HCT116 (cell line): Measurements from ENCODE around the gene SCARB1. TPM values are rescaled to one million over a fixed set of nuclear protein-coding genes. Genes with fewer than 3 reads are reported as not detected.

ENCODE experiments used
- ATAC-seq: fragments of 200-7000 bp; cut with Tn5 transposase; 2 replicates; pipeline ENCODE4 v1.9.1; 2020; ENCODE audit warnings: mild to moderate bottlenecking, moderate library complexity
- BruUV-seq: library from RNA; stranded (reverse); fragments of 400-500 nt; replicated peaks from 2 replicates; lab custom pipeline; 2021; lab: Mats Ljungman, UMichigan
- CTCF ChIA-PET: fragments of 300-600 bp; sonication (Branson Sonifier 250); formaldehyde crosslinking; loops from one replicate; lab custom pipeline; 2021; ENCODE audit warnings: antibody characterized with exemption; lab: Charles Lee
- POLR2A ChIA-PET: fragments of 300-600, 350-600 bp; sonication (Branson Sonifier 250); formaldehyde crosslinking; loops from one replicate; lab custom pipeline; 2021; ENCODE audit warnings: antibody characterized with exemption; lab: Charles Lee
- RAD21 ChIA-PET, 2 experiments: fragments of 300-600 bp; sonication (Branson Sonifier 250); formaldehyde crosslinking; loops; one replicate each; lab custom pipeline; 2023; ENCODE audit warnings: low total read pairs in 2 of 2; ENCODE audit not compliant: uncharacterized antibody in 2 of 2, unreplicated experiment in 2 of 2, low non-redundant PET in 1 of 2; lab: Charles Lee
- DNase-seq: peaks from one replicate; pipeline ENCODE4 v3.0.0-alpha.2; 2010; ENCODE audit warnings: low read depth, low spot score
- H2AFZ ChIP-seq: fragments of 200-600 bp; shearing (Covaris generic), sonication (generic); 2 replicates; pipeline ENCODE4 v1.6.1; 2017; ENCODE audit warnings: low read depth, mixed run types, mixed read lengths, antibody characterized with exemption, low read length; ENCODE audit not compliant: poor library complexity, severe bottlenecking
- H3K27ac ChIP-seq: 2 replicates; pipeline ENCODE4 v1.5.1; 2012; ENCODE audit warnings: low read depth, low read length
- H3K27me3 ChIP-seq: fragments of 200-600 bp; sonication (generic); 2 replicates; pipeline ENCODE4 v1.6.1; 2016; ENCODE audit warnings: mixed run types, low read length, mixed read lengths; ENCODE audit not compliant: insufficient read depth
- H3K36me3 ChIP-seq, 2 experiments: fragments of 200-500 bp in 1 of 2; fragments of 200-600 bp in 1 of 2; sonication (Bioruptor generic) in 1 of 2; sonication (generic) in 1 of 2; 2 replicates each; pipeline versions ENCODE4 v1.5.1 to v1.6.1; 2014 to 2016; ENCODE audit warnings: low read length in 2 of 2, inconsistent platforms in 1 of 2, mixed read lengths in 1 of 2, mixed run types in 1 of 2; ENCODE audit not compliant: insufficient read depth in 2 of 2, control insufficient read depth in 1 of 2
- H3K4me1 ChIP-seq, 2 experiments: fragments of 200-600 bp in 1 of 2; sonication (generic) in 1 of 2; 2 replicates each; pipeline versions ENCODE4 v1.5.1 to v1.6.1; 2012 to 2017; ENCODE audit warnings: low read length in 2 of 2, inconsistent platforms in 1 of 2, mild to moderate bottlenecking in 1 of 2, mixed read lengths in 1 of 2, mixed run types in 1 of 2, moderate library complexity in 1 of 2; ENCODE audit not compliant: insufficient read depth in 2 of 2, control insufficient read depth in 1 of 2
- H3K4me2 ChIP-seq: fragments of 200-600 bp; sonication (generic); 2 replicates; pipeline ENCODE4 v1.6.1; 2017; ENCODE audit warnings: mixed run types, low read length, mixed read lengths
- H3K4me3 ChIP-seq, 2 experiments: fragments of 200-600 bp in 1 of 2; sonication (generic) in 1 of 2; replicated peaks in 1 of 2; 2 replicates each; pipeline ENCODE4 v1.5.1; 2011 to 2016; ENCODE audit warnings: low read length in 2 of 2, control low read depth in 1 of 2, low read depth in 1 of 2, mild to moderate bottlenecking in 1 of 2, mixed read lengths in 1 of 2, mixed run types in 1 of 2
- H3K79me2 ChIP-seq: fragments of 200-600 bp; sonication (generic); 2 replicates; pipeline ENCODE4 v1.6.1; 2017; ENCODE audit warnings: mild to moderate bottlenecking, mixed run types, low read length, moderate library complexity, mixed read lengths; ENCODE audit not compliant: insufficient read depth
- H3K9ac ChIP-seq: fragments of 200-600 bp; sonication (generic); 2 replicates; pipeline ENCODE4 v1.6.1; 2016; ENCODE audit warnings: low read length, mixed read lengths
- H3K9me2 ChIP-seq: fragments of 200-600 bp; sonication (generic), shearing (Covaris generic); 2 replicates; pipeline ENCODE4 v1.6.1; 2017; ENCODE audit warnings: mixed run types, mild to moderate bottlenecking, moderate library complexity; ENCODE audit not compliant: insufficient read depth
- H3K9me3 ChIP-seq, 2 experiments: fragments of 200-500 bp in 1 of 2; fragments of 200-600 bp in 1 of 2; sonication (Bioruptor generic) in 1 of 2; sonication (generic) in 1 of 2; 2 replicates each; pipeline ENCODE4 v1.6.1; 2014 to 2017; ENCODE audit warnings: low read length in 2 of 2, mixed read lengths in 2 of 2, inconsistent platforms in 1 of 2, low read depth in 1 of 2, mild to moderate bottlenecking in 1 of 2, mixed run types in 1 of 2, moderate library complexity in 1 of 2; ENCODE audit not compliant: control insufficient read depth in 1 of 2, insufficient read depth in 1 of 2
- H4K20me1 ChIP-seq: fragments of 200-600 bp; sonication (generic), shearing (Covaris generic); 2 replicates; pipeline ENCODE4 v1.6.1; 2017; ENCODE audit warnings: mixed run types, mild to moderate bottlenecking, moderate library complexity; ENCODE audit not compliant: insufficient read depth
- CBX3 ChIP-seq: IDR thresholded peaks from 2 replicates; pipeline ENCODE4 v1.6.1; 2012; ENCODE audit warnings: low read depth
- MAX ChIP-seq: IDR thresholded peaks from 2 replicates; pipeline ENCODE4 v1.6.1; 2012
- RAD21 ChIP-seq: IDR thresholded peaks from 2 replicates; pipeline ENCODE4 v1.6.1; 2012; ENCODE audit warnings: low read depth, mild to moderate bottlenecking
- SRF ChIP-seq: IDR thresholded peaks from 2 replicates; pipeline ENCODE4 v1.6.1; 2012; ENCODE audit warnings: low read depth
- YY1 ChIP-seq: IDR thresholded peaks from 2 replicates; pipeline ENCODE4 v1.6.1; 2011; ENCODE audit warnings: low read length, low read depth, moderate library complexity, mild to moderate bottlenecking; ENCODE audit not compliant: insufficient replicate concordance; ENCODE audit errors: extremely low read depth
- ZNF274 ChIP-seq: fragments of 200-500 bp; sonication (Bioruptor generic); IDR thresholded peaks from 2 replicates; pipeline ENCODE4 v1.6.1; 2014; ENCODE audit warnings: mild to moderate bottlenecking, low read depth, low read length, inconsistent platforms
- intact Hi-C: fragments of 100-400 bp; cut with micrococcal nuclease; formaldehyde crosslinking; loops from 2 replicates; pipeline ENCODE4 v1.10.0; 2022
- total RNA-seq: library from RNA; stranded (reverse); gene quantifications from one replicate; pipeline ENCODE4 v1.2.1, GENCODE V29; 2021; ENCODE audit not compliant: unreplicated experiment
- TF ChIP-seq, protein P1 (sequence below), 3 experiments: fragments of 200-600 bp in 1 of 3; sonication (generic) in 1 of 3; IDR thresholded peaks in 2 of 3; conservative IDR thresholded peaks in 1 of 3; 2 replicates each; pipeline ENCODE4 v1.5.1; 2012 to 2017; ENCODE audit warnings: low read depth in 2 of 3, low read length in 2 of 3, antibody characterized with exemption in 1 of 3, borderline replicate concordance in 1 of 3, control low read depth in 1 of 3, mild to moderate bottlenecking in 1 of 3, mixed read lengths in 1 of 3, mixed run types in 1 of 3, moderate library complexity in 1 of 3; ENCODE audit not compliant: insufficient read depth in 1 of 3
- TF ChIP-seq, protein P2 (sequence below): IDR thresholded peaks from 2 replicates; pipeline ENCODE4 v1.6.1; 2012

The SCARB1 gene
- total RNA-seq, 1 experiment from 2014 or later = 95.5 TPM

- CTCF ChIA-PET = no interaction called here
- POLR2A ChIA-PET = no interaction called here
- no peaks in the 10 kb centered on the region; the same call in 1 of the 2 replicates for H3K79me2 ChIP-seq
- H2AFZ ChIP-seq = no peak overlapping the region
- ATAC-seq (no peak), DNase-seq (no peak)
- H3K27me3 ChIP-seq = no peaks in the 10 kb centered on the region
- no peak for TF ChIP-seq RAD21
- TF ChIP-seq MAX = no peak
- TF ChIP-seq CBX3 = no peak
- no peak for TF ChIP-seq SRF
- no peak for TF ChIP-seq YY1
- TF ChIP-seq ZNF274 = no peak
- TF ChIP-seq, protein P1, sequence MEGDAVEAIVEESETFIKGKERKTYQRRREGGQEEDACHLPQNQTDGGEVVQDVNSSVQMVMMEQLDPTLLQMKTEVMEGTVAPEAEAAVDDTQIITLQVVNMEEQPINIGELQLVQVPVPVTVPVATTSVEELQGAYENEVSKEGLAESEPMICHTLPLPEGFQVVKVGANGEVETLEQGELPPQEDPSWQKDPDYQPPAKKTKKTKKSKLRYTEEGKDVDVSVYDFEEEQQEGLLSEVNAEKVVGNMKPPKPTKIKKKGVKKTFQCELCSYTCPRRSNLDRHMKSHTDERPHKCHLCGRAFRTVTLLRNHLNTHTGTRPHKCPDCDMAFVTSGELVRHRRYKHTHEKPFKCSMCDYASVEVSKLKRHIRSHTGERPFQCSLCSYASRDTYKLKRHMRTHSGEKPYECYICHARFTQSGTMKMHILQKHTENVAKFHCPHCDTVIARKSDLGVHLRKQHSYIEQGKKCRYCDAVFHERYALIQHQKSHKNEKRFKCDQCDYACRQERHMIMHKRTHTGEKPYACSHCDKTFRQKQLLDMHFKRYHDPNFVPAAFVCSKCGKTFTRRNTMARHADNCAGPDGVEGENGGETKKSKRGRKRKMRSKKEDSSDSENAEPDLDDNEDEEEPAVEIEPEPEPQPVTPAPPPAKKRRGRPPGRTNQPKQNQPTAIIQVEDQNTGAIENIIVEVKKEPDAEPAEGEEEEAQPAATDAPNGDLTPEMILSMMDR (IDR thresholded peaks at IDR 0.05 in 2 of 3, conservative IDR thresholded peaks at IDR 0.05 in 1 of 3; ENCODE audit: borderline replicate concordance in 1 of 3, insufficient read depth in 1 of 3, low read depth in 2 of 3, low read length in 2 of 3) = no peak
- TF ChIP-seq, protein P2, sequence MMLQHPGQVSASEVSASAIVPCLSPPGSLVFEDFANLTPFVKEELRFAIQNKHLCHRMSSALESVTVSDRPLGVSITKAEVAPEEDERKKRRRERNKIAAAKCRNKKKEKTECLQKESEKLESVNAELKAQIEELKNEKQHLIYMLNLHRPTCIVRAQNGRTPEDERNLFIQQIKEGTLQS = no peak
- RAD21 ChIA-PET = no interaction called here
- H3K9me3 ChIP-seq = no peaks in the 10 kb centered on the region
- no peak overlapping the region for H3K4me2 ChIP-seq
- no peaks in the 10 kb centered on the region for H4K20me1 ChIP-seq
- no peak overlapping the region for H3K27ac ChIP-seq
- intact Hi-C loops = no loop called here
- H3K36me3 ChIP-seq = peaks cover 18 to 32% of the 10 kb centered on the region in 2 experiments
- no peak overlapping the region for H3K9ac ChIP-seq
- no peaks in the 10 kb centered on the region for H3K9me2 ChIP-seq
- no TSS peak for BruUV-seq
- H3K4me1 ChIP-seq = no peaks in the 10 kb centered on the region
- no peak overlapping the region for H3K4me3 ChIP-seq
These were observed 52.0 kb downstream of the SCARB1 start for GRCh38 chr12:124811633-124812032.
